Progenitor cell of endocrine pancreas (in vitro differentiated cells): ENCODE results near the gene PGF. TPM values are rescaled to one million over a fixed set of nuclear protein-coding genes. Genes with fewer than 3 reads are reported as not detected.

Experiments
- DNase-seq: peaks from one replicate; pipeline ENCODE4 v3.0.0; 2021; ENCODE audit warnings: low spot score; ENCODE audit not compliant: unreplicated experiment
- H3K27ac Mint-ChIP-seq: 2 replicates; pipeline ENCODE4 v1.8.0; 2021; ENCODE audit warnings: mild to moderate bottlenecking, moderate library complexity, mixed read lengths
- H3K27me3 Mint-ChIP-seq: 2 replicates; pipeline ENCODE4 v1.8.0; 2021; ENCODE audit warnings: mixed read lengths
- H3K36me3 Mint-ChIP-seq: 2 replicates; pipeline ENCODE4 v1.8.0; 2022; ENCODE audit warnings: mixed read lengths; ENCODE audit not compliant: insufficient read depth
- H3K4me1 Mint-ChIP-seq: 2 replicates; pipeline ENCODE4 v1.8.0; 2021; ENCODE audit warnings: low read depth, mixed read lengths
- H3K4me3 Mint-ChIP-seq: 2 replicates; pipeline ENCODE4 v1.8.0; 2021; ENCODE audit warnings: low read depth, mild to moderate bottlenecking, moderate library complexity, mixed read lengths
- H3K9me3 Mint-ChIP-seq: 2 replicates; pipeline ENCODE4 v1.8.0; 2021; ENCODE audit warnings: low read depth, mixed read lengths
- CTCF ChIP-seq: fragments of 200-600 bp; sonication (generic); IDR thresholded peaks from one replicate; pipeline ENCODE4 v1.5.0; 2021; ENCODE audit warnings: antibody characterized with exemption, mild to moderate bottlenecking; ENCODE audit not compliant: unreplicated experiment
- total RNA-seq: library from RNA; stranded (reverse); gene quantifications from 2 replicates; pipeline ENCODE4 v1.2.1, GENCODE V29; 2021

PGF gene
- total RNA-seq, 1 donor from 2014 or later, result 3.5 TPM

GRCh38 chr14:74929242-74929641 is 26.2 kb downstream of the PGF start:
- Mint-ChIP-seq H3K4me1 (peaks cover 4% of the 10 kb centered on the region), H3K9me3 (no peaks in the 10 kb centered on the region), H3K4me3 (no peak overlapping the region), H3K27ac (no peak overlapping the region), H3K27me3 (peaks cover 83% of the 10 kb centered on the region), H3K36me3 (no peaks in the 10 kb centered on the region)
- no peak for DNase-seq
- TF ChIP-seq CTCF, result no peak

DNA sequence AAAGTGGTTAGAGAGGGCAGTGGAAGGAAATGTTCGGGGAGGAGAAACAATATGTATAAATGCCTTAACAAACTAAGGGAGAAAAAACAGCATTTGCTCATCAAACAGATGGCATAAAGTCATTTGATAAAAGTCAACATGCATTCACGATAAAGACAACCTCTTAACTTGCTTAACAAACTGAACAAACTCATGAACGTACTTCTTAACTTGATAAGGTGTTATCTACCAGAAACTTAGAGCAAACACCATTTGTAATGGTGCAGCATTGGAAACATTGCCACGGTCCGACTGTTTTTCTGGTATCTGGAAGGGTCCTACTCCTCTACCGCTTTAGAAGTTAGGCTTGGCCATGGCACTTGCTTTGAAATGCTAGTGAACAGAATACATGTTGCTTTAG is 28.2 kb downstream of the PGF start:
- H3K27ac Mint-ChIP-seq, result no peak overlapping the region

GRCh38 chr14:74924061-74924460 is 31.3 kb downstream of the PGF start:
- DNase-seq, result no peak
- peaks cover 79% of the 10 kb centered on the region for H3K27me3 Mint-ChIP-seq
- H3K9me3 Mint-ChIP-seq, result no peaks in the 10 kb centered on the region
- H3K4me3 Mint-ChIP-seq, result no peak overlapping the region
- H3K27ac Mint-ChIP-seq, result no peak overlapping the region
- peaks cover 5% of the 10 kb centered on the region for H3K4me1 Mint-ChIP-seq
- H3K36me3 Mint-ChIP-seq, result no peaks in the 10 kb centered on the region
- TF ChIP-seq CTCF, result no peak

More for the DNA sequence above, 28.2 kb downstream of the PGF start:
- Mint-ChIP-seq H3K27me3 (peaks cover 78% of the 10 kb centered on the region), H3K9me3 (no peaks in the 10 kb centered on the region), H3K4me1 (peaks cover 5% of the 10 kb centered on the region), H3K4me3 (no peak overlapping the region), H3K36me3 (no peaks in the 10 kb centered on the region)
- no peak for DNase-seq
- no peak for TF ChIP-seq CTCF

- H3K27me3 Mint-ChIP-seq, result peaks cover 80% of the 10 kb centered on the region
- H3K4me1 Mint-ChIP-seq, result peaks cover 5% of the 10 kb centered on the region
- H3K27ac Mint-ChIP-seq, result no peak within 1 kb of the TSS
- no peak for TF ChIP-seq CTCF
- peak within 1 kb of the TSS; percentile 73 for H3K4me3 Mint-ChIP-seq
- peak; percentile 60 for DNase-seq
- no peaks in the 10 kb centered on the region for H3K36me3 Mint-ChIP-seq
- no peaks in the 10 kb centered on the region for H3K9me3 Mint-ChIP-seq
Measured at GRCh38 chr14:74922752-74923401, 32.5 kb downstream of the PGF start, which contains the start of gene RPS6KL1. RPS6KL1 (minus strand) TSS chr14:74923260; CDS start chr14:74921541, 1,719 bp downstream.

GRCh38 chr14:74921987-74922751 is 33.2 kb downstream of the PGF start:
- peaks cover 4% of the 10 kb centered on the region for H3K4me1 Mint-ChIP-seq
- no peaks in the 10 kb centered on the region for H3K36me3 Mint-ChIP-seq
- no peak overlapping the region for H3K27ac Mint-ChIP-seq
- peaks cover 80% of the 10 kb centered on the region for H3K27me3 Mint-ChIP-seq
- DNase-seq, result no peak
- H3K4me3 Mint-ChIP-seq, result peak overlapping the region; percentile 73
- no peak for TF ChIP-seq CTCF
- no peaks in the 10 kb centered on the region for H3K9me3 Mint-ChIP-seq
